HT1080 (cell line): ENCODE data around the gene NLGN1. TPM values are rescaled to one million over a fixed set of nuclear protein-coding genes. Genes with fewer than 3 reads are reported as not detected.

ENCODE experiments used
- DNase-seq: peaks from one replicate; pipeline ENCODE4 v3.0.0-alpha.2; 2015; ENCODE audit warnings: low read depth
- total RNA-seq: library from RNA; depleted of rRNA; stranded (reverse); fragments of >200 nt; shearing (Covaris generic); gene quantifications from 2 replicates; pipeline ENCODE4 v1.2.3, GENCODE V29; 2014

NLGN1 gene
- total RNA-seq, 1 experiment from 2014 or later: 1.6 TPM

DNA sequence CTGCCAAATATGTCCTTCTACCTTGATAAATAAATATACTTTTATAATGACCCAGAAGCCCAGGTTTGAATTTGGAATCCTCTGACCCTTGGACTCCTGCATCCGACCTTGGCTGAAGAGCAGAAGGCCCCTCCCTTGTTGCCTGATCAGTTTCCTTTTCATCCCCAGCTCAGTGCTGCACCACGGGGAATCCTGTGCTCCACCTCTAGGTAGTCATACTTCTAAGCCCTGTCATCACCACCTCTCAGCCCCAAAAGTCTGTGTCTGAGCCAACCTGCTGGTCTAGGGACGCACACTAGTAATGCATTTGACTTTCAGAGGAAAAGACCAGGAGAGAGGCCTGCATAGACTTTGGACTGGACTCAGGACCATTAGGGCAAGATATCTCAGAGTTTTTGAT, 310.6 kb downstream of the NLGN1 start:
- DNase-seq: no peak

DNA sequence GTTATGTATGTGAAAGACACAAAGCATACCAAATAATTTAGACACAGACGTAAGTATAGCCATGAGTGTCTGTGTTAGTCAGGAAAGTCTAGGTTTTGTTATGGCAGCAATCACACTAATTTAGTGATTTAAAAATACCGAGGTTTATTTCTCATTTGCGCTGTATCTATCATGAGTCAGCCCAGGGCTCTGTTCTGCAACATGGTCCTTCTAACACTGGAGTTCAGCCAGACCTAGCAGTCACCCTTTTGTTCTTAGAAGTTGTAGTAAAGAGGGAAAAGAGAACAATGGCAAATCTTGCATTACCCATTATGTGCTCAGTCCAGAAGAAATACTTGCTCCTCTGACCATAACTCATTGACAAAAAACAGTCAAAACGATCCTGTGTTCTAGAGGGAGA, 311.5 kb downstream of the NLGN1 start:
- no peak for DNase-seq

DNA sequence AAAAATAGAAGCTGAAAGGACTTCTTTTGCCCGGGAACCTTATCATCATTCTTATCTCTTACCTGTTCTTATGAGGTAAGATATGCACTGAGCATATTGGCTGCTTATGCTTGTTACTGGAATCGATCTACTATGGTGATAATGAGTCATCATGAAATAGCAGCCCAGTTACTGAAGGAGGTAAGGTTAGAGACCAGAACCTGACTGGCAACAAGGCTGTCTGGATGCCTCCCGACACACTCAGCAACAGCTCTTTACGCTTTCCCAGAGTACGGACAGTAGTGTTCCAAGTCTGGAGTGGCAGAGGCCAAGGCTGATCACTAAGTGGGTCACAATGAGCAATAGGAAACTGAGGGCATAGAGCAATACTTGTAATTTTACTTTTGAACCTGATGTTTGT, 314.1 kb downstream of the NLGN1 start:
- no peak for DNase-seq

DNA sequence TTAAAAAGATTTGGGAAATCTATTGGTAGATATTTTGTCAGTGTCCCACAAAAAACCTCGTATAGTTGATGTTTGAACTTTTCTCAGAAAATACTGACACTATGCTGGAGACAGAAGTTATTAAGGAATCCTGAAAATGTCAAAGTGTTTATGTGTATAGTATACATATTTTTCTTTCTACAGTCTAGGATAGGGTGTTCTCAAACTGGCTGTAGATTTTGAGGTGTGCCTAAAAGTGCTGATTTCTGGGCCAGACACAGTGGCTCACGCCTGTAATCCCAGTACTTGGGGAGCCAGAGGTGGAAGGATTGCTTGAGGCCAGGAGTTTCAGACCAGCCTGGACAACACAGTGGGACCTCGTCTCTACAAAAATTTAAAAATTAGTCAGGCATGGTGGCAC, 322.0 kb downstream of the NLGN1 start:
- no peak for DNase-seq

DNA sequence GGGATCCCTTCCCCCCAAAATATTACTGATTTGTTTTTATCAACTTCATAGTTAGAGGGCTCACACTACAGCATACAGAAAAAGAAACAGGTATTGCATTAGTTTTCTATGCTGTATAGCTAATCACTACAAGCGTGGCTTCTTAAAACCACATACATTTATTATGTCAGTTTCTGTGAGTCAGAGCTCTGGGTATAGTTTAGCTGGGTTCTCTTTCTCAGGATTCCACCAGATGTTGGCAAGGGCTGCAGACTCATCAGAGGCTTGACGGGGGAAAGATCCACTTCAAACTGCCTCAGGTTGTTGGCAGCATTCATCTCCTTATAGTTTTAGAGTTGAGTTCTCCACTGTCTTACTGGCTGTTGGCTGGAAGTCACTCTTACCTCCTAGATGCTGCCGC, 328.0 kb downstream of the NLGN1 start:
- peak; percentile 75 for DNase-seq

DNA sequence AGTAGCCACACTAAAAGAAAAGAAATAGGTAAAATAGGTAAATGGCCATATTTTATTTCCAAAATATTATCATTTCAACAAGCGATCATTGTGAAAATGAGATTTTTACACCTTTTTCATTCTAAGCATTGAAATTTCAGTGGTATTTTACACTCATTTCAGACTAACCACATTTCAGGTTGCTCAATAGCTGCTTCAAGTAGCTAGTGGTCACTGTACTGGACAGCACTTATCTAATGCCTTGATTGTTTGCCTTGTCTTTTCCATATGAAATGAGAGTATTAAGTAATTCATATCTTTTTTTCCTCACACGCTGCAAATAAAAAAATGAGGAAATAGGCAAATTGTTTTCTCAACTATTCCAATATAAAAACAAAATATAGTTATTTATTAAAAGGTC, 332.8 kb downstream of the NLGN1 start:
- no peak for DNase-seq

DNA sequence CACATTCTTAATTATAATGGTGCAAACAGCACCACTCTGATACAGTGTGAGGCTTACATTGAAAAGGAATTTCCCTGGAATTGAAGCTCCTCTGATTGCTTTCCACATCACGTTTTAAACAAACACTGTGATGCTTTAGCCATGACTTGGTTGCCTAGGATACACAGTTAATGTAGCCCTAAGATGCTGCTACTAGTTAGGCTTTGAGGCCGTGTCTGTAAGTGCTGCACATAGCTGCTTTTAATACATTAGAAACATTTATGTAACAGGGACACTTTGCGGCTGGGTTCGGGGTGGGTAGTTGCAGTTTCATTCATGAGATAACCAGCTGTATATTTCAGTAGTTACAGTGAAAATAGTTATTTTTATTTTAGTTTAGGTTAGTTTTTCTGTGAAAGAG, 334.7 kb downstream of the NLGN1 start:
- DNase-seq: no peak

DNA sequence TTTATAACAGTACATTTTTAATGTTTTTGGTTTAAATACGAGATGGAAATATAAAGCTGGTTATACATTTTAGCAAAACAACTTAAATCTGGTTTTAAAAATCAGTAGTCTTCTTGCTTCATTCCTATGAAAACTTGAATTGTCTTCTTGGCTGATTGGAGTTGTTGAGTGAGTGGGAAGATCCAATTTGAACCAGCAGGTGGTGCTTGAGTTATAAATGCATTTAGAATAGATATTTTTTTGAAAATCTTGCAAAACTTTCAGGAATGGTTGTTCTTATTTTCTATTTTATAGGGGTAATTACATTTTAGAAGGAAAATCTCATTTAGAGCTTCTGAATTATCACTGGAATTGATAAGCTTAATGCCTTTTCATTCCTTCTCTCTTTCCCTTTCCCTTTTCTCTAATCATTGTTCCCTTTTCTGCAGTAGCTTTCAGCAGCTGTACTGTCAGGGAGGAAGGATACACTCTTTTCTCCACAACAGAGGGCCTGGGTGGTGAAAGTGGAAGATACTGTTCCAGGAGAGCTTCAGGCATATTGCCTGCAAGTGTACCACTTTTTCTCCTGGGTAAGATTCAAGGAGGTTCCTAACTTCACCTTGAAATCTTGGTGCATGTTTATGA, 335.6 kb downstream of the NLGN1 start:
- peak; percentile 47 for DNase-seq

DNA sequence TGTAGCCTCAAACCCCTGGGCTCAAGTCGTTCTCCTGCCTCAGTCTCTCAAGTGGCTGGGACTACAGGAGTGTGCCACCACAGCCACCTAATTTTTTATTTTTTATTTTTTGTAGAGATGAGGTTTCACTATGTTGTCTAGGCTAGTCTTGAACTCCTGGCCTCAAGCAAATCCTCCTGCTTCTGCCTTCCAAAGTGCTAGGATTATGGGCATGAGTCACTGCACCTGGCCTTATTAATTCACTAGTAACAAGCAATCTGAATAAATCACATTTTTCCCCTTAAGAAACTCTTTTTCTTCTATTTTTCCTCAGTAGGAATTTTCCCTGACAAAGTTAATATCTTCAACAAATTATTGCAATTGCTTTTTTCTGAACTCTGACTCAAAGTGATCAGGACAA, 336.9 kb downstream of the NLGN1 start:
- no peak for DNase-seq

DNA sequence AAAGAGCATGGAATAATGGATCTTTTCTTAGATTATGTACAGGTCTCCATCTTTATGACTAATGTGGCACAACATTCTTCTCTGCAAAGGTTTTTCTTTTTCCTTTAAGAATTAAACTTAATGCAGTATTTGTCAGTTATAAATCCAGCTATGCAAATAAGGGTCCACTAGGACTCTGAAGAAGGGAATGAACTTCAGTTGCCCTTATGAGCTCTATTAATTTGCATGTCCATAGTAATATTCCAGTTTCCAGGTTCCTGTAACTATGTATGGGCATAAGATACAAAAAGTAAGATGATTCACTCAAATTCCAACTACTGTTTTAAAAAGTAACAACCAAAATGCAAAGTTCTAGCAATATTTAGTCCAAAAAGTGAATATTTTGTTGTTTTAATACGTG, 337.4 kb downstream of the NLGN1 start:
- DNase-seq: no peak

DNA sequence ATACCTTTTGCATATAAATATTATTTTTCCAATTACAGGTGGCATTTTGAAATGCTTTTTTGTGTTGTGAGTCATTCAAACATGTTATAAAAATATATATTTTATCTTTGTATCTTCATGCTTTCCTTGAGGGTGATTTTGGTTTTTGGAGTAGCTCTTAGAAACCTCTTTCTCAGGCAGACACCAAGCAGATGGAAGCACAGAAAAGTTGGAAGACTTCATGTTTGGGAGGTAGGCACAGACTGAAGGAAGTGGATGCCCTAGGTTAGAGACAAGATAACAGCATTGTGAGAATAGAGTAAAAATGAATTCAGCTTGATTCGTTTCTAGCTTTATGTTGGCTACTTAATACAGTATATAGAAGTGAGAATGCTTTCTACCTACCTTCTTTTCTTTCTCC, 338.3 kb downstream of the NLGN1 start:
- DNase-seq: no peak

DNA sequence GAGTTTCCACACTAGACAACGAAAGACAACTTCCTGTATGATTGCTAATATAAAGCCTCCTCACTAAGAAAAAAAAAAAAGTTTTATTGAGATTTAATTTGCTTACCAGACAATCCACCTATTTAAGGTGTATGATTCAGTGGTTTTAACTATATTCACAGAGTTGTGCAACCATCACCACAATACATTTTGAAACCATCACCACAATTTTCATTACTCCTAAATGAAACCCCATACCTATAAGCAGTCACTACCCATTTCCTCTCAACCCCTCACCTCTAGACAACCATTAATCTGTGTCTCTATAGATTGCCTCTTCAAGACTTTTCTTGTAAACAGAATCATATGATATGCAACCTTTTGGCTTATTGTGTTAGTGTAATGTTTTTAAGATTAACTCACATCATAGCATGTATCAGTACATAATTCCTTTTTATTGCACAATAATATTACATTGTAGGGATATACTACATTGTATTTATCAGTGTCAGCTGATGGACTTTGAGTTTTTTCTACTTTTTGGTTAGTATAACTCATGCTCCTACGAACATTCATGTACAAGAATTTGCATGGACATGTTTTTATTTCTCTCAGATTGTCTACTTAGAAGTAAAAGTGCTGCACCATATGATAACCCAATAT, 339.7 kb downstream of the NLGN1 start:
- peak; percentile 44 for DNase-seq

DNA sequence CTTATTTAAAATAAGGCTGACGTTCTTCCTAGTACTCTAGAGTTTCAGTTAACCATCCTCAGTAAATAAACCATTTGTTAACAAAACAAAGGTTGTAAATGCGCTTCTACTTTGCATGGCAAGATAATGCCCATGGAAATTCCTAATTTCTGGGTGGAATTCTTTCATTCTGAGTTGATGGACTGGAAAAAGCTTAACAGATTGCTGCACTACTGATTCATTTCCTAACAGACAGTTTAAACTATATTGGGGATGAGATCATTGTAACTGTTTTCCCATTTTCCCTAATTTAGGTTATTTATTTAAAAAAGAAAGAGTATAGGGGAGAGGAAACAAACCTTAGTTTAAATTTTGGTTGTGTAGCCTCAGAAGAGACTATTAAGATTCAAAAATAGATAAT, 342.2 kb downstream of the NLGN1 start:
- peak; percentile 42 for DNase-seq

DNA sequence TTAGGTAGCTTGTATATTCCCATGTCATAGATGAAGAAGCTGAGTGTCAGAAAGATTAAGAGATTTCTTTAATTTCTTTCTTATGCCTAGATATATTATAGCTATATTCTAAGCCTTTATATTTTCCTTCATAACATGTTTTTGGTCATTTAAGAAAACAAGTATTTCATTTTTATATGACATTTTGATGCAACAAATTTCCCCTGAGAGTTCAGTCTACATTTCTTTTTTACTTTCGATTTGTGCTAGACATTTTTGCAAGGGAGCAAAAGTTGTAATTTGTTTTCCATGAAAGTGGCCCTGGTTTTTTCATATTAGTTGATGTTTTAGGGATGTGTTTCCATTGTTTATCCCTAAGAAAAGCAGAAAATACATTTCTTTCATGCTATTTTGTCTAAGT, 344.9 kb downstream of the NLGN1 start:
- no peak for DNase-seq

DNA sequence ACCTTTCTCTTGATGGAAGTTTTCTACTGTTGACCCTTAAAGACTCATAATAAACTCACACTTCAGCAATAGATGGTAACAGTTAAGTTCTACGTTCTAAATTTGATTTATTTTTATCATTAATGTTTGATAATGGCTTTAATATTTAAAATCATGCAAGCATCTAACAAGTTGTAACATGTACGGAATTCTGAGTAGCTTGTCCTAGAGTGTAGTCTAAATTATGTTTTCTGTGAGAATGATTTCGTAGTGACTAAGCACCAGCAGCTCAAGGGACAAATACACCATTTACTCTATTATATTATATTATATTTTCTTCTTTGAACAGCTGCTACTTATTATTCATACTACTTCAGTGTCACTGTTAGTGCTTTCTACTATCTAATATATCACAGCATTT, 345.6 kb downstream of the NLGN1 start:
- DNase-seq: no peak

DNA sequence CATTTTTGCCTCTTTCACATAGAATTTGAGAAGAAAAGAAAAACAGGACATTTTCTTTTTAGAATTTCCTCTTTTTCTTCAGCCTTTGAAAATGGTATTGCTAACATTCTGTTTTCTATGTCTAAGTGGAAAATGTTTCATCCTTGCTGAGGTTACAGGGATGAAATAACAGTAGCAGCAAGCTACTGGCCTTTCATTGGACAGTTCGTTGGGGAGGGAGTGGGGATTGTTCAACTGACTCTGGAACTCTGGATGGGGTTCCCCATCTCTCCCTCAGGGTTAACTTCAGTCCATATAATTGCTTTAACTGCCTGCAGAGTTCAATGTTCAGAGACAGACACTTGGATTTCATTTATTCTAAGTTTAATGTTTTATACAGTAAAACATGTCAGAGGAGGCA, 346.0 kb downstream of the NLGN1 start:
- DNase-seq: no peak

DNA sequence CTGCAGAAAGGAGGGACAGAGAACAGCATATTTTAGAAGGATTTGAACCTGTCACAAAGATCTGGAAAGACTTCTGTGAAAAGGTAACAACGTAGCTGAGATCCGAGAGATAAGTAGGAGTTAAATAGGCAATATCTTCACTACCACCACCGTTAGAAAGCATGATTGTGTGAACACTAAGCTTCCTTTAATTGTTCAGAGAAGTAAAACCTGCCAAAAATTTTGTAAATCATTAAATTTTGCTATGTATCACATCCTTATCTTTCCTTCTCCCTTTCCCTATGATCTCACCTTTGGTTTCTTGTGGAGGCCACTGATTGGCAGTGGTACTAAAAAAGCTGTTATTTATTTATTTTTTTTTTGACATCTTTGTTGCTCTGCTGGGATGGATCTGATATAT, 346.9 kb downstream of the NLGN1 start:
- DNase-seq: no peak

DNA sequence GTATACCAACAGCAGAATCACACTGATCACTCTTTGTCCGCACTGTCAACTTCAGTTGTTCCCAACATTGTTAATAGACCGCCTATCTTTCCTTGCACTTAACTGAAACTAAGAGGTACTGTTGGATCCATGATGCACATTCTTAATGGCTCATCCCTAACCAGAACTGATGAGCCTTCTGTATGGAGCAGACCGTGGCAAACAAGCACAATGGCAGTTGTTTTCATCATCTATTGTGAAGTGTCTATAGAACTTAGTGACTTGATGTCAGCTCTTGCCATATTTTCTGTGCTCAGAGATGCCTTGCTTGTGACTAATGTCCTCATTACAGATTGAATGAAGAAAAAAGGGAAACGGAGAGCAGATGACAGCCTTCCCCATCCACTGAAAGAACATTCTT, 347.4 kb downstream of the NLGN1 start:
- DNase-seq: no peak

DNA sequence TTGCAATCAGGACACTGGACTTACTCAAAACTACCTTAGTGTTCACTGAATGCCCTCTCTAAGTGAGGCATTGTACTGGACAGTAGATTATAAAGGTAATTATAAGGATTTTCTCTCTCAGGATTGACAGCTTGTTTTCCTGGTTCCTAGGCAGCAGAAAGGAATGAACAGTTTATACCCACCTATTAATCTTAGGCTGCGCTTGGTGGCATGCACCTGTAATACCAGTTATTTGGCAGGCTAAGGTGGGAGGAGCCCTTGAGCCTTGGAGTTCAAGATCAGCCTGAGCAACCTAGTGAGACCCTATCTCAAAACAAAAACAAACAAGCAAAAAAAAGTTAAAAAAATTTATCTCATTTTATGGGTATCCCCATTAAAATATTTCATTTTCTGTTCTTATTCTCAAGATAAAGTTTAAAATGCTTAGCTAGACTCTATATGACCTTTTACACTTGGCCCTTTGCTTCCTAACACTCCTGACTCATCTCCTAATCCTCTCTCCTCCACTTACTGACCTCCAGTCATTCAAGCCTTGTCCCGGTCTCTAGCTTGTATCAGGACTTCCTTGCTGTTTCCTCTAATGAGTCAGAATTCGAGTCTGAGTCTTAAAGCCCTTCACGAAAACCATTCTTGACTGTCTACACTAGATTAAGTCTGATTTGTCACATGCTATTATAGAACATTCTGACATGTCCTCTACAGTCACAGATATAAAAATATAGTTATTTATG, 348.6 kb downstream of the NLGN1 start:
- DNase-seq: peak; percentile 91

DNA sequence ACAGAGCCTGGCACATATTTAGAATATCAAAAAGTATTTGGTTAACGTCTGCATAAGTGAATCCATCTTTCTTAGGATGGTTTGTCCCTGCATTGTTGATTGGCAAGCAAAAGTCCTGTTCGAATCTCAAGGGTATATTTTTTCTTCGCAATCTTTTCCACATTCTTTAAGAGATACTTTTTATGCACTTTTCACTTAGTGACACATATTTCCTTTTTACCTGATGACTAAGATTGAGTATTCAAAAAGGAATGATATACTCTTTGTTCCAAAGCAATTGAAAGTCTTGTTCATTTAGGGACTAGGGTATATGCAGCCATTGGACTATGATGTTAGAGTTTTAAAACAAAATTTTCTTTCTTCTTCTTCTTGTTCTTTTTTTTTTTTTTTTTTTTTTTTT, 349.9 kb downstream of the NLGN1 start:
- DNase-seq: peak; percentile 83

DNA sequence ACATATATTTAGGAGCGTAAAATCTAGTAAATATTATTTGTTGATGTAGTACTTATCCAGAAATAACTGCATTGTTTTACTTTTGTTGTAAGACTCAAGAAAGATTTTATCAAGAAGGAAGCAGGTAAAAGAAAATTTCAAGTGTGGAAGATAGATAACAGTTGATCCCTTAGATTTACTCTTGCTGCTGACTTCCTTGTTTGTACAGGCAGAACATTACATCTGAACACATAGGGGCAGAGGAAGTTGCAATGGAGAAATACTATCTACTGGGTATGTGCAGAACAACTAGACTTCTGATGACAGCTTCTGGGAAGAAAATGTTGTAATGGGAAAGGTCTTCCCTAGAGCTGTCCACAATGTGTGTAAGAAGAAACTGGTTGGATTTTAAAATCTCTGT, 350.6 kb downstream of the NLGN1 start:
- no peak for DNase-seq

DNA sequence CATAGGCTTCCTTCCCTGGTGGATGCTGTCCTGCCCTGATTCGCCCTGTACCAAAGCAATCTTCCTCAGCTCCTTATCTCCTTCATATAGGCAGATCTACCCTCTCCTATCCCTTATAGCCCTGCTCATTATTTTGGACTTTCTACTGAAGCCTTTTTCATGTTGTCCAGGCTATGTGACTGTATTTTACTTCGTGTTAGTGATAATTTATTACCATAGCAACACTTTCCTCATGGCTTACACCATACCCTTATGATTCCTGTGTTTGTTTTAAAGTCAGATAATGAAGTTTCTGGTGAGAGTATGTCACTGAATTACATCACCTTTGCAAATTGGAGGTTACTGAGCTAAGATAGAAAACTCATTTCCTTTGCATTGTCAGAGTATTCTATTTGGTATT, 352.6 kb downstream of the NLGN1 start:
- no peak for DNase-seq

DNA sequence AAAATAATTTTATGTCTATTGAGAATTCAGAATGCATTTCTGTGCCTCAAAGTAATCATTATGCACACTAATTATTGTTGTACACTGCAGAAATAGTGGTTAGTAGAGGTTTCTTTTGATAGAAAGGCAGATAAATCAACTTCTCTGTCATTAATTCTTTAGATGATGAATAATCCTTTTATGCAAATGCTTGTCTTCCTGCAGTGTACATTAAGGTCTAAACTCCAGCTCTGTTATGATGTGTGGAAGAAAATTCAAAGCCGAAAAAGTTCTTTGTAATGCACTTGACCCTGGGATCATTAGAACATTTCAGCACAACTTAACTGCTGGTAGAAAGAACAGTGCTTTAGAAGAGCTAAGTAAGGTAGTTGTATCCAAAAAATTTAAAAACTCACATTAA, 353.0 kb downstream of the NLGN1 start:
- no peak for DNase-seq
